ENCODE results near the gene DCTN2. TPM values are rescaled to one million over a fixed set of nuclear protein-coding genes. Genes with fewer than 3 reads are reported as not detected.

The DCTN2 gene
- 82.6 and 85.5 TPM in 2 replicates for total RNA-seq

GRCh38 chr12:57546438-57547287, at the start of gene DCTN2:
TSS of gene DCTN2 (minus strand) at chr12:57547192. CDS start at chr12:57547063, 129 bp downstream.

GRCh38 chr12:57590864-57591781, 44.1 kb upstream of the DCTN2 start, which contains the start of gene PIP4K2C:
TSS of gene PIP4K2C (plus strand) at chr12:57591192. CDS start at chr12:57591290, 98 bp downstream.

GRCh38 chr12:57549909-57550640, 3.1 kb upstream of the DCTN2 start, which contains the start of gene KIF5A:
TSS of gene KIF5A (plus strand) at chr12:57550044. CDS start at chr12:57550272, 228 bp downstream.

GRCh38 chr12:57522011-57522886, 24.7 kb downstream of the DCTN2 start, which contains the start of gene MBD6:
TSS of gene MBD6 (plus strand) at chr12:57522824. CDS start at chr12:57524304, 1,480 bp downstream.

GRCh38 chr12:57520053-57520818, 26.8 kb downstream of the DCTN2 start, which contains the start of gene DDIT3:
TSS of gene DDIT3 (minus strand) at chr12:57520514. CDS start at chr12:57517406, 3,108 bp downstream.

GRCh38 chr12:57487597-57488401, 59.2 kb downstream of the DCTN2 start, which contains the start of gene MARS1:
TSS of gene MARS1 (plus strand) at chr12:57488068. CDS start at chr12:57488091, 23 bp downstream.

Other genes with a start within 250 kb of the DCTN2 start
- gene R3HDM2, start 116.1 kb downstream of the DCTN2 start, total RNA-seq: 6.0 and 6.5 TPM in 2 replicates
- not detected in 2 replicates for gene INHBC, start 112.4 kb downstream of the DCTN2 start, total RNA-seq
- not detected in 2 replicates for gene INHBE, start 91.9 kb downstream of the DCTN2 start, total RNA-seq
- gene GLI1, start 87.4 kb downstream of the DCTN2 start, total RNA-seq: not detected in 2 replicates
- not detected in 2 replicates for gene ARHGAP9, start 67.3 kb downstream of the DCTN2 start, total RNA-seq
- gene MARS1, start 59.1 kb downstream of the DCTN2 start, total RNA-seq: 61.4 and 70.7 TPM in 2 replicates
- gene DDIT3, start 26.7 kb downstream of the DCTN2 start, total RNA-seq: 9.4 and 12.4 TPM in 2 replicates
- 4.9 and 7.3 TPM in 2 replicates for gene MBD6, start 24.4 kb downstream of the DCTN2 start, total RNA-seq
- gene KIF5A, start 2.9 kb upstream of the DCTN2 start, total RNA-seq: under 0.01 TPM in 1 of 2 replicates, not detected in the other
- gene PIP4K2C, start 44.0 kb upstream of the DCTN2 start, total RNA-seq: 12.0 and 15.1 TPM in 2 replicates
- 1.5 and 2.5 TPM in 2 replicates for gene DTX3, start 57.6 kb upstream of the DCTN2 start, total RNA-seq
- gene ARHGEF25, start 64.2 kb upstream of the DCTN2 start, total RNA-seq: 0.86 and 1.1 TPM in 2 replicates
- gene B4GALNT1, start 86.0 kb upstream of the DCTN2 start, total RNA-seq: under 0.01 TPM in 1 of 2 replicates, not detected in the other
- gene OS9, start 146.9 kb upstream of the DCTN2 start, total RNA-seq: 266 and 284 TPM in 2 replicates
- gene AGAP2, start 191.6 kb upstream of the DCTN2 start, total RNA-seq: 0.22 and 0.26 TPM in 2 replicates
- gene TSPAN31, start 197.8 kb upstream of the DCTN2 start, total RNA-seq: 62.3 and 67.3 TPM in 2 replicates
- gene CDK4, start 205.1 kb upstream of the DCTN2 start, total RNA-seq: 101 and 131 TPM in 2 replicates
- 3.7 and 3.8 TPM in 2 replicates for gene MARCHF9, start 207.9 kb upstream of the DCTN2 start, total RNA-seq
- gene CYP27B1, start 219.9 kb upstream of the DCTN2 start, total RNA-seq: 0.11 and 0.26 TPM in 2 replicates
- 2.0 and 3.2 TPM in 2 replicates for gene METTL1, start 224.9 kb upstream of the DCTN2 start, total RNA-seq
- 4.1 and 6.9 TPM in 2 replicates for gene EEF1AKMT3, start 225.4 kb upstream of the DCTN2 start, total RNA-seq
- 16.4 and 21.3 TPM in 2 replicates for gene TSFM, start 235.6 kb upstream of the DCTN2 start, total RNA-seq